GM12878 (cell line): Measurements from ENCODE around the gene THADA. TPM values are rescaled to one million over a fixed set of nuclear protein-coding genes. Genes with fewer than 3 reads are reported as not detected.

Experiments used
- ATAC-seq: fragments of 200-7000 bp; cut with Tn5 transposase; 3 replicates; pipeline ENCODE4 v1.9.1; 2020; ENCODE audit warnings: mild to moderate bottlenecking, moderate library complexity
- BruUV-seq: library from RNA; stranded (reverse); fragments of 400-500 nt; replicated peaks from 2 replicates; lab custom pipeline; 2021; lab: Mats Ljungman, UMichigan
- CTCF ChIA-PET: fragments of 300-600 bp; sonication (Branson Sonifier 250); formaldehyde crosslinking; extraction: SDS; loops from one replicate; lab custom pipeline; 2021; ENCODE audit warnings: inconsistent platforms; lab: Yijun Ruan, JAX
- POLR2A ChIA-PET: fragments of 350-600 bp; formaldehyde crosslinking; extraction: SDS; loops from one replicate; lab custom pipeline; 2021; ENCODE audit warnings: inconsistent platforms; lab: Charles Lee
- RAD21 ChIA-PET: fragments of 300-600 bp; sonication (Branson Sonifier 250); formaldehyde crosslinking; loops from one replicate; lab custom pipeline; 2023; ENCODE audit warnings: antibody characterized with exemption; ENCODE audit not compliant: unreplicated experiment; lab: Charles Lee
- SMC1A ChIA-PET: fragments of 300-600 bp; sonication (Branson Sonifier 250); formaldehyde crosslinking; loops from one replicate; lab custom pipeline; 2023; ENCODE audit not compliant: unreplicated experiment, uncharacterized antibody; lab: Charles Lee
- DNase-seq: peaks from one replicate; pipeline ENCODE4 v3.0.0-alpha.2; 2011; ENCODE audit warnings: low read depth, low spot score
- FAIRE-seq: peaks from 3 replicates; lab custom pipeline; 2011; peaks lifted over from hg19 to GRCh38; lab: Jason Lieb, UNC
- H2AFZ ChIP-seq: 2 replicates; pipeline ENCODE4 v1.6.0; 2011; ENCODE audit warnings: low read depth, low read length, control low read depth; ENCODE audit not compliant: control insufficient read depth
- H3K27ac ChIP-seq: 2 replicates; pipeline ENCODE4 v1.5.1; 2011; ENCODE audit warnings: control low read depth; ENCODE audit not compliant: control insufficient read depth, insufficient read depth
- H3K27me3 ChIP-seq, 2 experiments: replicated peaks in 1 of 2; 2 replicates each; pipeline versions ENCODE4 v1.6.0 to v1.6.1; 2011; ENCODE audit warnings: low read length in 1 of 2; ENCODE audit not compliant: control insufficient read depth in 2 of 2, insufficient read depth in 2 of 2
- H3K36me3 ChIP-seq, 2 experiments: 2 replicates each; pipeline ENCODE4 v1.5.1; 2011; ENCODE audit warnings: low read length in 1 of 2; ENCODE audit not compliant: control insufficient read depth in 2 of 2, insufficient read depth in 2 of 2
- H3K4me1 ChIP-seq: 2 replicates; pipeline ENCODE4 v1.6.1; 2011; ENCODE audit warnings: mild to moderate bottlenecking, low read length, moderate library complexity, mixed read lengths; ENCODE audit not compliant: control insufficient read depth, insufficient read depth
- H3K4me2 ChIP-seq: 2 replicates; pipeline ENCODE4 v1.6.0; 2011; ENCODE audit warnings: control low read depth; ENCODE audit not compliant: control insufficient read depth, insufficient read depth
- H3K4me3 ChIP-seq: fragments of 200-600 bp; sonication (generic); 2 replicates; pipeline ENCODE4 v1.5.1; 2016
- H3K79me2 ChIP-seq: 2 replicates; pipeline ENCODE4 v1.6.0; 2011; ENCODE audit warnings: low read length; ENCODE audit not compliant: control insufficient read depth, insufficient read depth
- H3K9ac ChIP-seq: 2 replicates; pipeline ENCODE4 v1.8.0; 2011; ENCODE audit warnings: low read length, control low read depth, mixed read lengths; ENCODE audit not compliant: control insufficient read depth, insufficient read depth
- H3K9me3 ChIP-seq: replicated peaks from 3 replicates; pipeline ENCODE4 v1.5.1; 2011; ENCODE audit warnings: mild to moderate bottlenecking, low read length; ENCODE audit not compliant: control insufficient read depth, insufficient read depth
- H4K20me1 ChIP-seq: 2 replicates; pipeline ENCODE4 v1.6.0; 2011; ENCODE audit not compliant: control insufficient read depth, insufficient read depth
- BRCA1 ChIP-seq: IDR thresholded peaks from 2 replicates; pipeline ENCODE4 v1.6.1; 2011; ENCODE audit warnings: low read depth, low read length, improper control_type of control experiment
- CBFB ChIP-seq: IDR thresholded peaks from 2 replicates; pipeline ENCODE4 v1.6.1; 2016; ENCODE audit warnings: antibody characterized with exemption, low read depth
- FOXK2 ChIP-seq: fragments of 450-650 bp; IDR thresholded peaks from 2 replicates; pipeline ENCODE4 v1.6.1; 2017; ENCODE audit warnings: mild to moderate bottlenecking, moderate library complexity
- FOXM1 ChIP-seq: IDR thresholded peaks from 2 replicates; pipeline ENCODE4 v1.6.1; 2012; ENCODE audit warnings: low read depth, mild to moderate bottlenecking, inconsistent platforms, low read length, moderate library complexity
- GATAD2B ChIP-seq: fragments of 450-650 bp; conservative IDR thresholded peaks from 2 replicates; pipeline ENCODE4 v1.6.1; 2017; ENCODE audit warnings: low read depth, mild to moderate bottlenecking, moderate library complexity
- HDGF ChIP-seq: fragments of 450-650 bp; IDR thresholded peaks from 2 replicates; pipeline ENCODE4 v1.6.1; 2016; ENCODE audit warnings: antibody characterized with exemption
- HSF1 ChIP-seq: fragments of 150-350 bp; IDR thresholded peaks from 2 replicates; pipeline ENCODE4 v1.6.1; 2014; ENCODE audit warnings: mild to moderate bottlenecking, low read depth, low read length
- LARP7 ChIP-seq: fragments of 450-650 bp; IDR thresholded peaks from 2 replicates; pipeline ENCODE4 v1.6.1; 2017; ENCODE audit warnings: mild to moderate bottlenecking
- MEF2B ChIP-seq: fragments of 450-650 bp; IDR thresholded peaks from 2 replicates; pipeline ENCODE4 v1.6.1; 2018; ENCODE audit warnings: mild to moderate bottlenecking, moderate library complexity; ENCODE audit not compliant: partially characterized antibody, poor library complexity, severe bottlenecking
- MTA3 ChIP-seq: IDR thresholded peaks from 2 replicates; pipeline ENCODE4 v1.6.1; 2012; ENCODE audit warnings: low read length, inconsistent platforms, borderline replicate concordance
- MXI1 ChIP-seq: fragments of 150-350 bp; IDR thresholded peaks from 2 replicates; pipeline ENCODE4 v1.6.1; 2011; ENCODE audit warnings: low read depth, mild to moderate bottlenecking, inconsistent platforms, low read length, improper control_type of control experiment
- NFXL1 ChIP-seq: fragments of 450-650 bp; IDR thresholded peaks from 2 replicates; pipeline ENCODE4 v1.6.1; 2017; ENCODE audit warnings: antibody characterized with exemption, mild to moderate bottlenecking, borderline replicate concordance
- PKNOX1 ChIP-seq: fragments of 450-650 bp; IDR thresholded peaks from 2 replicates; pipeline ENCODE4 v1.6.1; 2016; ENCODE audit warnings: mild to moderate bottlenecking
- SIN3A ChIP-seq: IDR thresholded peaks from 2 replicates; pipeline ENCODE4 v1.6.1; 2012; ENCODE audit warnings: low read depth, low read length, improper control_type of control experiment
- SMAD1 ChIP-seq: fragments of 450-650 bp; IDR thresholded peaks from 2 replicates; pipeline ENCODE4 v1.6.1; 2018; ENCODE audit warnings: mild to moderate bottlenecking, low read depth; ENCODE audit not compliant: partially characterized antibody
- STAT3 ChIP-seq: IDR thresholded peaks from 2 replicates; pipeline ENCODE4 v1.6.1; 2011; ENCODE audit warnings: low read depth, low read length, improper control_type of control experiment
- TCF12 ChIP-seq: IDR thresholded peaks from 2 replicates; pipeline ENCODE4 v1.6.1; 2011; ENCODE audit warnings: low read depth, mild to moderate bottlenecking, low read length
- YBX1 ChIP-seq: fragments of 450-650 bp; IDR thresholded peaks from 2 replicates; pipeline ENCODE4 v1.6.1; 2016; ENCODE audit warnings: antibody characterized with exemption
- ZBED1 ChIP-seq: IDR thresholded peaks from 2 replicates; pipeline ENCODE4 v1.6.1; 2016; ENCODE audit warnings: borderline replicate concordance
- ZBTB33 ChIP-seq: fragments of 450-650 bp; IDR thresholded peaks from 2 replicates; pipeline ENCODE4 v1.6.1; 2017; ENCODE audit warnings: mild to moderate bottlenecking
- WGBS: methylation state at CpG from one replicate; pipeline ENCODE4 v1.1.6; 2016; ENCODE audit warnings: low lambda C conversion rate; ENCODE audit not compliant: insufficient replicate concordance, insufficient coverage; ENCODE audit errors: missing lambda C conversion rate; 5-methylcytosine and 5-hydroxymethylcytosine counted together
- in situ Hi-C: fragments of 300-500 bp; cut with MboI; formaldehyde crosslinking; loops from 9 replicates; pipeline ENCODE4 v1.14.3; 2018; ENCODE audit warnings: mixed read lengths
- intact Hi-C: fragments of 100-400 bp; cut with micrococcal nuclease; formaldehyde crosslinking; loops from one replicate; pipeline ENCODE4 v1.14.2; 2022; ENCODE audit not compliant: unreplicated experiment
- polyA plus RNA-seq, 11 experiments: library from polyadenylated mRNA; depleted of rRNA in 4 of 11; unstranded in 6 of 11; stranded (reverse) in 5 of 11; fragments of >200 nt; fragmentation: Nextera tagmentation in 4 of 11; fragmentation: Illumina TruSeq in 1 of 11; extraction: Ambion mirVana in 4 of 11; extraction: Trizol in 1 of 11; gene quantifications; 1 replicate in 1 of 11; 2 replicates in 10 of 11; pipeline versions ENCODE4 v1.2.1 to v1.2.3, GENCODE V29; 2011 to 2016; ENCODE audit warnings: inconsistent platforms in 2 of 11, missing spikeins in 2 of 11, low read depth in 1 of 11
- total RNA-seq, 4 experiments: library from RNA; depleted of rRNA in 3 of 4; stranded (reverse); fragments of >200 nt in 3 of 4; fragmentation: Illumina TruSeq in 1 of 4; extraction: Trizol in 1 of 4; gene quantifications; 2 replicates each; pipeline versions ENCODE4 v1.2.1 to v1.2.3, GENCODE V29; 2013 to 2021

THADA gene
- total and polyA plus RNA-seq, 10 of the 15 experiments (the other 5 are each of a cell fraction or from before 2014, with no cell fraction given): 14.6 to 33.2 (median 23.2) TPM

- TF ChIP-seq HSF1 (no peak), TCF12 (no peak), MTA3 (no peak), GATAD2B (no peak), ZBED1 (no peak), NFXL1 (no peak), SIN3A (no peak), YBX1 (no peak), MXI1 (no peak), FOXK2 (no peak)
Measured at GRCh38 chr2:43475137-43475846, 120.5 kb downstream of the THADA start (continued).

GRCh38 chr2:43474273-43474672, 121.6 kb downstream of the THADA start:
- H3K4me2 ChIP-seq: no peak overlapping the region
- no peaks in the 10 kb centered on the region for H3K9me3 ChIP-seq
- DNase-seq: no peak
- H3K79me2 ChIP-seq: no peaks in the 10 kb centered on the region
- peaks cover 0 to 4% of the 10 kb centered on the region in 2 experiments; a peak in 3 of 4 replicates for H3K36me3 ChIP-seq
- FAIRE-seq: no peak
- ChIA-PET SMC1A (interaction anchor here (1.1 to 3.2 kb wide), 4 partner anchors 10 to 48 kb away, joined by 3 to 14 read pairs (median 8); no protein-coding TSS in a partner anchor), RAD21 (interaction anchor here (1.8 kb wide), 1 partner anchor 11 kb away, joined by 6 read pairs; no protein-coding TSS in a partner anchor), POLR2A (no interaction called here), CTCF (interaction anchor here (1.6 kb wide), 1 partner anchor 10 kb away, joined by 4 read pairs; no protein-coding TSS in a partner anchor)
- H2AFZ ChIP-seq: no peak overlapping the region
- 94% methylated on average over 5 of the region's 5 CpGs for WGBS
- no peak overlapping the region for H3K4me3 ChIP-seq
- no peak for ATAC-seq
- no peak overlapping the region for H3K9ac ChIP-seq
- H3K27ac ChIP-seq: no peak overlapping the region
- H3K27me3 ChIP-seq: no peaks in the 10 kb centered on the region
- peaks cover 3% of the 10 kb centered on the region; the same call in 1 of the 2 replicates for H3K4me1 ChIP-seq
- BruUV-seq: no TSS peak
- H4K20me1 ChIP-seq: no peaks in the 10 kb centered on the region
- TF ChIP-seq LARP7 (no peak), SMAD1 (no peak), ZBTB33 (no peak), STAT3 (no peak), CBFB (no peak), FOXM1 (no peak), HDGF (no peak), MEF2B (no peak), PKNOX1 (no peak), TCF12 (no peak), BRCA1 (no peak)
- intact Hi-C loops: no loop called here
- in situ Hi-C loops: no loop called here
